Measurements from ENCODE around the gene MSH2. TPM values are rescaled to one million over a fixed set of nuclear protein-coding genes. Genes with fewer than 3 reads are reported as not detected.

Gene MSH2
- total RNA-seq, 1 donor from 2014 or later, result 22.6 TPM

- no peak for DNase-seq (ENCODE audit: low read depth in 2 of 2)
Measured at GRCh38 chr2:47506436-47506835, 103.5 kb downstream of the MSH2 start.

DNA sequence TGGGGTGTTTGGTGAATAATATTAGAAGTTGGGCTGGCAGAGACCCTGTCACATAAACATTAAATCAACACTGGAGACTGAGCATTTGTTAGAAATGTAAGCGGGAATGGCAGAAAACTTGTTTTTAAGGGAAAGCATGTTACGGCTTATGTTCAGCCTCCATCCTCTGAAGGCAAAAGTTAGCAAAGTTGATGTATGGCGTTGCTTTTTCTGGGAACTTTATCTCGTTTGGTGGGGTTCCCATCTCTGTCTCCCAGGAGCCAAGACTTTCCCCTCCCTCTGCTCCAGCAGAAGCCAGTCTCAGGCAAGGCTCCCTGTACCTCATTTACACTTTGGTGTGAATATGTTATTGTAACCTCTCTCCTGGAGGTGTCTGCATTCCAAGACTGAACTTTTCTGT, 105.1 kb downstream of the MSH2 start:
- DNase-seq (ENCODE audit: low read depth in 2 of 2), result no peak

GRCh38 chr2:47508641-47509040, 105.7 kb downstream of the MSH2 start:
- no peak for DNase-seq (ENCODE audit: low read depth in 2 of 2)

- peak; percentile 29 to 72 for DNase-seq (ENCODE audit: low read depth in 2 of 2)
Measured at GRCh38 chr2:47509250-47509649, 106.3 kb downstream of the MSH2 start.

DNA sequence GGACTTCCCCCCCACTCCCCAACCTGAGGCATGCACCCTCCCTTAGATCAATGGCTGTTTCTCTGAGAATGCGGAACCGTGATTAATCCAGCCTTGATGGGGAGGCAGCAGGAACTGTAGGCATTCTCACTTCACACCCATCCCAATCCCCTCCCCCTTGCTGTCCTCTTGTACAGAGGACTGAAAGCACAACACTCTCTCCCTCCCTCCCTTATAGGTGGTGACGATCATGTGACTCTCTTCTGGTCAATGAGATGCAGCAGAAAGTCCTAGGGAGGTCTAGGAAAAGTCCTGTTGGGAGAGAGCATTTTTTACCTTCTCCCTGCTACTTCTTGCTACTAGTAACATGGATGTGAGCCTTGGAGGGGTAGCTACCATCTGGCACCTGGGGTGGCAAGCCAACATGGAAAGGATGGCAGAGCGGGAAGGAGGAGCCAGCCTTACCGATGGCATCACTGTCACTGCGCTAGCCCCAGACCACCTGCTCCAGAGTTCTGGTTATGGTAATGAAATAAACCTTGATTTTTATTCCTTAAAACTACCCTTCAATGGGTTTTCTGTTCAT, 106.9 kb downstream of the MSH2 start:
- DNase-seq (ENCODE audit: low read depth in 2 of 2), result no peak

DNA sequence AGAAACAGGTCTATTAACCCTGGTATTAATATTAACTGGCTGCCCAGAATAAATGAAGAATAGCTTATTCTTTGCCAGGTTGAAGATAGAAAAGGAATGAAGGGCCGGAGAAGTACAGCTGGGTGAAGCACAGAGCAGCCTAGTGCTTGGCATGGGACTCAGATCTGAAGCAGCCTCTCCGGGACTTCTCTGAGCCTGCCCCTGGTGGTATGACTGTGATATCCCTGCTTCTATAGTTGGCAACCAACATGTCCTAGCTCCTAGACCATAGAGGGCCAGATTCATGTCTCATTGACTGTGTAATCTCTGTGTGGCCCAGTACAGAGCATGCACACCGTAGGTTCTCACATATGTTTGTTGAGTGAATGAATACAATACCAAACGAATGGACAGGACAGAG, 107.8 kb downstream of the MSH2 start:
- DNase-seq (ENCODE audit: low read depth in 2 of 2), result no peak

GRCh38 chr2:47512581-47513083, 109.7 kb downstream of the MSH2 start:
- peak; percentile 46 to 47 for DNase-seq (ENCODE audit: low read depth in 2 of 2)

GRCh38 chr2:47513981-47514520, 111.1 kb downstream of the MSH2 start:
- no peak for DNase-seq (ENCODE audit: low read depth in 2 of 2)

GRCh38 chr2:47516360-47517104, 113.6 kb downstream of the MSH2 start:
- no peak for DNase-seq (ENCODE audit: low read depth in 2 of 2)

DNA sequence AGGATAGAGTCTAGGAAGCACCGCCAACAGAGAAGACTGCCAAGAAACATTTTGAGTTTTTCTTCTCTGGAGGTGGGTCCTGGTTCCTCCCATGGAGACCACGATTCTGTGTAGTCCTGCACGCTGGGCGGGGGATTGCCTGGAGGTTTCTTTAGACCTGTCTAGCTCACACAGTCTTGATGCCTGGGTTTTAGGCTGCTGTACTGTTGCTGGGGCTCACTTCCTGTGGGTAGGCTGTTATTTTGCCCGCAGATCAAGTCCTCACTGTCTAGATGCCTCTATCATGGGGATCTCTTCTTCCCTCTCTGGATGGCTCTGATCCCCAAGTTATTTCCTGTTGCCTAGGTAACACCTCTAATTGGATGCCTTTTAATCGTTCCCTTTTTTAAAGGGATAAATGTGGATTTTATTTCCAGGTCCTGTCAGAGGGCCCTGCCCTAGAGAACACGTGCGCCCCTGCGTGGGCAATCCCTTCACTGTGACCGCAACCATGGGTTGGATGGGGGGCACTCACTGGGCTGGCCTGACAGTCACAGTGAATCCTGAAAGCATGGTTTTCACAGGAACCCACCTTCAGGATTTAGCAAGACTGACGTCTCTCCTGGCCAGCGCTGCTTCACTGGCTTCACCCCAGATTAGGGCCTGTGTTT, 115.7 kb downstream of the MSH2 start:
- DNase-seq (ENCODE audit: low read depth in 2 of 2), result no peak

DNA sequence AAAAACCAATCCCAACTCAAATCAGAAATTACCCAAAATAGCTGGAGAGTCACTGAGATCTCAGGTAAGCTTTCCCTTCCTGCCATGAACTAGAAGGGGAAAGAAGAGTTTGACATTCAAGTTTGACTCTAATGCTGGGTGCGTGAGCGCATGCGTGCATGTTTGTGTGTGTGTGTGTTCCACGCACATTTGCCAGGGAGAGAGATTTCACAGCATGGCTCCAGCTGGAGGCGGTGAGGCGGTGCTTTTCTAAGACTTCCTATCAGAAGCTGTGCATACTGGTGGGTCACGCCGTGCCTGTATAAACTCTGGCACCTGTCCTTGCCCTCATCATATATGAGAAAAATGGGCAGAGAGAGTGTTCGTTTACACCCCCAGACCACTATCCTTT, 116.2 kb downstream of the MSH2 start:
- no peak for DNase-seq (ENCODE audit: low read depth in 2 of 2)

DNA sequence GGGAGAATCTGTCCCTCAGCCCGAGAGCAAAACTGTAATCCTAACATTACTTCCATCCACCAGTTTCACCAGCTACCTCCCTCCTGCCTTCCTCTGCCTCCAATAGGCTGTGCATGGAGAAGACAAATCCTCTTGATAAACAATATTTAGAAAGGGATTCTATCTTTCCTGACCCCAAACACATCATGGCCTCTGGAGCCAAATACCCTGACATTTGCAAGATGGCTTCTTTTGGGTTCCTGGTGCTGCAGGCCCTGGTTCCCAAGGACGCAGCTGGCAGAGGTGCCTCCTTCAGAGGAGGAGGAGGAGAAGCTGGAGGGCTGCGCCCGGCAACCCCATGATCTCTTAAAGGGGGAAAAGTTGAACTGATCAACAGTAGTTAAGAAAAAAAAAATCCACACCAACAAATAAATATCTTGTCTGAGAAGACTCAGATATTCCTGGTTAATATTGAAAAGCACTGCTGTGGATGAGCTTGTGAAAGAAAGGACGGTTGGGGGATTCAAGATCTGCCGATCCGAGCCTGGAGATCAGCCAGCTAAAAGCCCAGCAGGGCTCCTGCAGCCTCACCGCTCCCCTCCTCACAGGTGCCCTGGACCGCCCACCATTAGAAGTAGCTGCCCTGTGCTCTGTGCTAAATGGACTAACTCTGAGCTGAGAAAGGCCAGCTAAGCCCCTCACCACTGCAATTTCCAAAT, 116.8 kb downstream of the MSH2 start:
- DNase-seq (ENCODE audit: low read depth in 2 of 2), result no peak

DNA sequence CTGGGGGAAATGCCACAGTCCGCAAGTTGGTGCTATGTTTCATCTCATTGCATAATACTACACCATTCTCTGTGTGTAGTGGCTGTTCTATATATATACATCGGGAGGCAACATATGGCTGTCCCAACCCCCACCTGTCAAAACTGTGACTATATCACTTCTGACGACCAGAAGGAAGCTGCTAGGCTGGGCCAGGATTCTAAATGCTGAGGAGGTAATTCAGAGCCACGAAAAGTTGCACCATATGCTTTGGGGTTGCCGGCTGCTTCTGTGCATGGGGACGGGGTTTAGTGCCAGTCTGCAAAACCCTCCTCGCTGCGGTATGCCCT, 117.3 kb downstream of the MSH2 start:
- DNase-seq (ENCODE audit: low read depth in 2 of 2), result no peak

DNA sequence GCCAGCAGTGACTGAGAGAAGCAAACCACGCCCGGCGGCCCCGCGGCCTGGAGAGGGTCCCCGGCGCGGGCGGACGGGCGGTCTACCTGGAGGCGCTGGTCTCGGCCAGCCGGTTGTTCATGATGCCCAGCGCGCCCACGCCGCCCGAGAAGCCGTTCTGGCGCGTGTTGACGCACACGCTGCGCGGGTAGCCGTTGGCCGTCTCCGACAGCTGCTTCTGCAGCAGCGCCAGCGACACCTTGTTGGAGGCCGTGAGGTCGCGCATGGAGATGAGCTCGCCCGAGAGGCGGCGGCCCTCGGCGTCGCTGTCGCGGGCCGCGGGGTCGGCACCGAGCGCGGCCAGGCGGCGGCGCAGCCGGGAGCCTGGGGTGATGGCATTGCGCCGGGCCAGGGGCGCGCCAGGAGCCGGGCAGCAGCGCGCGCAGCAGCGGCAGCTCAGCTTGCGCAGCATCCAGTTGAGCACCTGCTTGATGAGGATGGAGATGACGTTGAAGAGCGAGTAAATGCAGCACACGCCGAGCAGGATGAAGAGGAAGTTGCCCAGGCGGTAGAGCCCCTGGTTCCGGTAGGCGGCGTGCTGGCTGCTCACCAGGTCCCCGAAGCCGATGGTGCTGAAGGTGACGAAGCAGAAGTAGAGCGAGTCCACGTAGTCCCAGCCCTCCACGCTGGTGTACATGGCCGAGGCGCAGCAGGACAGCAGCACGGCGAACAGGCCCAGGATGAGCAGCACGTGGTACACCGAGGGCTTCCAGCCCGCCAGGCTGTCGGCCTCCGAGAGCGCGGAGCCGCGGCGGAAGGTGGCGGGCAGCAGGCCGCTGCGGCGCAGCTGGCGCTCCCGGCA, 118.1 kb downstream of the MSH2 start:
- peak; percentile 54 to 66 for DNase-seq (ENCODE audit: low read depth in 2 of 2)

- DNase-seq (ENCODE audit: low read depth in 2 of 2), result no peak
Measured at GRCh38 chr2:47521666-47522285, 118.8 kb downstream of the MSH2 start.

- no peak for DNase-seq (ENCODE audit: low read depth in 2 of 2)
Measured at GRCh38 chr2:47525167-47525566, 122.2 kb downstream of the MSH2 start.

DNA sequence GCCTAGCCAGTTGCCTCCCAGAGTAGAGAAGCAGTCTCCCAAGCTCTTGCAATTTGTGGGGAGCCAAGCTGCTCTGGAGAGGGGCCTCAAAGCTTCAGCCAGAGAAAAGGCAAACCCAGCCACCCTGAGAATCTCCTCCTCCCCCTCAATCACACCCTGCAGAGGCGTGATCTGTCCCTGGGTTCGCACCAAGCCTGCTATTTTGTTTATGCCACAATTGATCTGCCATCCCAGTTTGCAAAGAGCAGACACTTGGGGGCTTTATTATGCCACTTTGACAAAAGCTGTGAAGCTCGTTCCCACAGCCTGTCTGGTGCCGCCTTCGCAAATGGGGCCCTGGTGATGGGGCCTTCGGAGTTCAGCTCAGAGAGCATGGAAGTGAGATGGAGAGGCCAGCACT, 125.5 kb downstream of the MSH2 start:
- no peak for DNase-seq (ENCODE audit: low read depth in 2 of 2)

DNA sequence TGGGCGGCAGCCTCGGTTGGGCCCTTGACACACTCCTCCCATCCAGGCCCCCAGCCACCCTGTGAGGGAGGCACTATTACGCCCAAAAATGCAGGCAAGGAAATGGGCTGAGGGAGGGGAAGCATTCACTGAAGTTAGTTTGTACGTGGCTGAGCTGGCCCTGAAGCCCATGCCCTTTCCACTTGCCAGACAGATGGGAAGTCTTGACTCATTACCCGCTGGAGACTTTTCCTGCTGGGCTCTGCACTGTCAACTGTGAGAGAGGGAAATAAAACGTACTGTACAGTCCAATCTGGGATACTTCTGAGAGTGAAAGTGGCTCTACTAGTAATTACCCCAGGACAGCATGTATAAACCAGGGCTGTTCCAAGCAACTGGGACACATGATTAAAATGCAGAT, 125.9 kb downstream of the MSH2 start:
- DNase-seq (ENCODE audit: low read depth in 2 of 2), result peak; percentile 28 to 86

DNA sequence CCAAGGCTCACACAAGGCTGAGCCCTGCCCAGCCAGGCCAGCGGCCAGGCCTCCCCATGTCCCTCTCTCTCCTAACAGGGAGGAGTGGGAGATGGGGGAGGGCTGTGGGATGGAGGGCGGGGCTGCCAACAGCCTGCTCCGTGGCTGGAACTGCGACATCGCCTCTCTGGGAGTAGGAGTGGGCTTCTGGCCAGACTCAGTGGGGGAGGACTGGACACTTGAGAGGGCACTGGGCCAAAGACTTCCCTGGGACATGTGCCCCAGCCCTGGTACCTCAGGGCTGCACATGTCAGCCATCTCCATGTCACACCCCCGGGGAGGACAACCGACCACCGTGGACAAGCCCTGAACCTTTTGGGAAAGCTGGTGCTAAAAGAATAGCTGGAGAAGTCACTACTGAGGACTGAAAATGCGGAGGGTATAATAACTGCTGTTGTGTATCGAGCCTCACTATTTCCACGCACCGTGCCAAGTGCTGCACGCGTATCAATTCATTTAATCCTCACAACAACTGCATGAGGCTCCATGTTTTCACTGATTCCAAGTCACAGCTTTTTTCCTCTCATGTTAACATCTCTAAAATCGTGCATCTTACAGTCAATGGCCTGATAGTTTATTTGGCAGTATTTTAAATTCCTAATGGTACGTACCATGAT, 127.3 kb downstream of the MSH2 start:
- DNase-seq (ENCODE audit: low read depth in 2 of 2), result no peak

DNA sequence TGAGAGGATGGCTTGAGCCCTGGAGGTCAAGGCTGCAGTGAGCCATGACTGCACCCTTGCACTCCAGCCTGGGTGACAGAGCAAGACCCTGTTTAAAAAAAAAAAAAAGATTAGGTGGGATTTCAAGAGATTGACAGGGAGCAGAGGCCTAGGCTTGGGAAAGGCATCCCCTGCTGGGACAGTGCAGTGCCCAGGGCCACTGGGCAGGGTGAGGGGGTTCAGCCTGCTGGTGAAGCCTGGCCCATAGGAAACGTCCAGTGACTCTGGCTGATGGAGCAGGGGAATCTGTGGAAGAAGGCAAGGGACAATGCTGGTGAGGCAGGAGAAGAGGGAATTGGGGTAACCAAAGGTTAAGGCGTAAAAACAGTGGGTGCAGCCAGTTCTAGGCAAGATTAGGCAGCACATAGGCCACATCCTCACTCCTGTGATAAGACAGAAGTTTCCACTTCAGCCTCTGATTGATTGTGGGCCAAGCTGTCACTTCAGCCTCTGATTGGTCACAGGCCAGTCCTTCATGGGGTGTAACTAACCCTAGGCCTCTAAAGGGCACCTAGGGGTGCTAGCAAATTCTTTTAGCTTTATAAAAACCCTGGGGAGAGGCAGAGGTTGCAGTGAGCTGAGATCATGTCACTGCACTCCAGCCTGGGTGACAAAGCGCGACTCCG, 128.6 kb downstream of the MSH2 start:
- DNase-seq (ENCODE audit: low read depth in 2 of 2), result no peak
